ENCODE results near the gene FPGS.
A peak's percentile ranks its signal among the peaks of the same experiment; 100 is the strongest.

The FPGS gene

GRCh38 chr9:127846443-127847177 is 43.9 kb downstream of the FPGS start:
- H2BK12ac ChIP-seq (ENCODE audit: low read length in 2 of 2): peak overlapping the region in 1 of 2 experiments; percentile 21
- no peak overlapping the region for H3K4me2 ChIP-seq (ENCODE audit: low read length, poor library complexity, severe bottlenecking)
- no peak overlapping the region for H3K14ac ChIP-seq (ENCODE audit: low read length in 2 of 2)
- H3K18ac ChIP-seq (ENCODE audit: low read depth in 1 of 2, low read length in 2 of 2): peak overlapping the region; percentile 63 to 84
- peaks cover 19% of the 10 kb centered on the region for H3K4me1 ChIP-seq (ENCODE audit: control insufficient read depth, insufficient read depth, low read depth, low read length)
- peak overlapping the region; percentile 65 for H2BK120ac ChIP-seq (ENCODE audit: low read depth, low read length)
- H3K36me3 ChIP-seq (ENCODE audit: control insufficient read depth in 1 of 2, insufficient read depth in 2 of 2, low read depth in 1 of 2, low read length in 2 of 2): peaks cover 25 to 55% of the 10 kb centered on the region in 2 experiments
- 74% methylated on average over 18 of the region's 18 CpGs for WGBS
- H3K9ac ChIP-seq (ENCODE audit: low read length): peak overlapping the region; percentile 60
- H3K79me1 ChIP-seq (replicated peaks; ENCODE audit: low read length, poor library complexity, severe bottlenecking): peaks cover 24% of the 10 kb centered on the region
- H3K4ac ChIP-seq (ENCODE audit: low read depth in 1 of 2, low read length in 2 of 2): peak overlapping the region; percentile 50 to 52
- peak overlapping the region; percentile 83 for H4K8ac ChIP-seq (ENCODE audit: low read length)
- H3K9me3 ChIP-seq (ENCODE audit: control insufficient read depth, low read length): peaks cover 14% of the 10 kb centered on the region
- peak; percentile 39 for DNase-seq
- H2BK15ac ChIP-seq (ENCODE audit: low read depth, poor library complexity, severe bottlenecking): peak overlapping the region; percentile 84
- no peaks in the 10 kb centered on the region for H3K27me3 ChIP-seq (ENCODE audit: control insufficient read depth in 1 of 2, insufficient read depth in 1 of 2, low read length in 2 of 2)
- H2AK5ac ChIP-seq (ENCODE audit: low read length, severe bottlenecking): peak overlapping the region; percentile 45
- no peak overlapping the region for H2BK5ac ChIP-seq (ENCODE audit: low read depth, low read length, poor library complexity, severe bottlenecking)
- H3K4me3 ChIP-seq (ENCODE audit: insufficient read depth in 1 of 2, low read depth in 1 of 2, low read length in 2 of 2): peak overlapping the region in 1 of 2 experiments; percentile 50
- peak overlapping the region; percentile 20 for H3K27ac ChIP-seq (ENCODE audit: low read length, poor library complexity, severe bottlenecking)
- H2AFZ ChIP-seq (ENCODE audit: low read depth, low read length): no peak overlapping the region
- no peak overlapping the region for H3K23ac ChIP-seq (ENCODE audit: low read length in 2 of 2)
- H4K91ac ChIP-seq (ENCODE audit: low read length): peak overlapping the region; percentile 0

DNA sequence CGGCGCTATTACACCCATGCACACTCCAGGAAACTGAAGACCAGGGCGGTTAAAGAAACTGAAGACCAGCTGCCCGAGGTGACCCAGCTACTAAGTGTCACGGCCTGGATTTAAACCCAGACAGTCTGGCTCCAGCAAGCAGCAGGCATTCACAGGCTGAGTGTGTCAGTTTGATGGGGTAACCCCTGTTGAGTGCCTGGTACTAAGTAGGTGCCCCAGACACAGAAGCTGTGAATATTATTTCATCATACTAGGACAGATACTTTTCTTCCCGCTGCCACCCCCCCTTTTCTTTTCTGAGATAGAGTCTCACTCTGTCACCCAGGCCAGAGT is 44.5 kb downstream of the FPGS start:
- H2BK12ac ChIP-seq (ENCODE audit: low read length in 2 of 2): peak overlapping the region in 1 of 2 experiments; percentile 57
- H3K36me3 ChIP-seq (ENCODE audit: control insufficient read depth in 1 of 2, insufficient read depth in 2 of 2, low read depth in 1 of 2, low read length in 2 of 2): peaks cover 24 to 56% of the 10 kb centered on the region in 2 experiments
- peaks cover 24% of the 10 kb centered on the region for H3K79me1 ChIP-seq (replicated peaks; ENCODE audit: low read length, poor library complexity, severe bottlenecking)
- H3K27me3 ChIP-seq (ENCODE audit: control insufficient read depth in 1 of 2, insufficient read depth in 1 of 2, low read length in 2 of 2): no peaks in the 10 kb centered on the region
- H3K9me3 ChIP-seq (ENCODE audit: control insufficient read depth, low read length): peaks cover 14% of the 10 kb centered on the region
- peak overlapping the region in 1 of 2 experiments; percentile 50 for H3K4me3 ChIP-seq (ENCODE audit: insufficient read depth in 1 of 2, low read depth in 1 of 2, low read length in 2 of 2)
- H2BK5ac ChIP-seq (ENCODE audit: low read depth, low read length, poor library complexity, severe bottlenecking): no peak overlapping the region
- no peak overlapping the region for H4K91ac ChIP-seq (ENCODE audit: low read length)
- no peak overlapping the region for H3K14ac ChIP-seq (ENCODE audit: low read length in 2 of 2)
- peak overlapping the region; percentile 31 for H2BK15ac ChIP-seq (ENCODE audit: low read depth, poor library complexity, severe bottlenecking)
- H3K9ac ChIP-seq (ENCODE audit: low read length): peak overlapping the region; percentile 60
- H3K4me2 ChIP-seq (ENCODE audit: low read length, poor library complexity, severe bottlenecking): no peak overlapping the region
- no peak overlapping the region for H2AFZ ChIP-seq (ENCODE audit: low read depth, low read length)
- H3K18ac ChIP-seq (ENCODE audit: low read depth in 1 of 2, low read length in 2 of 2): peak overlapping the region; percentile 37 to 63
- H2BK120ac ChIP-seq (ENCODE audit: low read depth, low read length): peak overlapping the region; percentile 23
- H2AK5ac ChIP-seq (ENCODE audit: low read length, severe bottlenecking): peak overlapping the region; percentile 45
- WGBS: 54% methylated on average over 6 of the region's 6 CpGs
- peak; percentile 86 for DNase-seq
- no peak overlapping the region for H4K8ac ChIP-seq (ENCODE audit: low read length)
- H3K27ac ChIP-seq (ENCODE audit: low read length, poor library complexity, severe bottlenecking): peak overlapping the region; percentile 9
- peaks cover 19% of the 10 kb centered on the region for H3K4me1 ChIP-seq (ENCODE audit: control insufficient read depth, insufficient read depth, low read depth, low read length)
- H3K4ac ChIP-seq (ENCODE audit: low read depth in 1 of 2, low read length in 2 of 2): peak overlapping the region; percentile 34 to 50
- no peak overlapping the region for H3K23ac ChIP-seq (ENCODE audit: low read length in 2 of 2)

- peak overlapping the region; percentile 7 to 45 for H2BK12ac ChIP-seq (ENCODE audit: low read length in 2 of 2)
- 84% methylated on average over 11 of the region's 12 CpGs for WGBS
Measured at GRCh38 chr9:127847833-127848755, 45.4 kb downstream of the FPGS start.

More at GRCh38 chr9:127847833-127848755, 45.4 kb downstream of the FPGS start:
- no peak overlapping the region for H2BK15ac ChIP-seq (ENCODE audit: low read depth, poor library complexity, severe bottlenecking)
- no peak overlapping the region for H2AFZ ChIP-seq (ENCODE audit: low read depth, low read length)
- H4K8ac ChIP-seq (ENCODE audit: low read length): no peak overlapping the region
- peak overlapping the region; percentile 5 for H4K91ac ChIP-seq (ENCODE audit: low read length)
- H3K4me2 ChIP-seq (ENCODE audit: low read length, poor library complexity, severe bottlenecking): no peak overlapping the region
- no peak overlapping the region for H3K14ac ChIP-seq (ENCODE audit: low read length in 2 of 2)
- no peak overlapping the region for H2BK5ac ChIP-seq (ENCODE audit: low read depth, low read length, poor library complexity, severe bottlenecking)
- peak overlapping the region in 1 of 2 experiments; percentile 50 for H3K4me3 ChIP-seq (ENCODE audit: insufficient read depth in 1 of 2, low read depth in 1 of 2, low read length in 2 of 2)
- H3K79me1 ChIP-seq (replicated peaks; ENCODE audit: low read length, poor library complexity, severe bottlenecking): peaks cover 21% of the 10 kb centered on the region
- H3K27ac ChIP-seq (ENCODE audit: low read length, poor library complexity, severe bottlenecking): no peak overlapping the region
- H3K4ac ChIP-seq (ENCODE audit: low read depth in 1 of 2, low read length in 2 of 2): peak overlapping the region in 1 of 2 experiments; percentile 44
- peaks cover 27% of the 10 kb centered on the region for H3K4me1 ChIP-seq (ENCODE audit: control insufficient read depth, insufficient read depth, low read depth, low read length)
- H3K9ac ChIP-seq (ENCODE audit: low read length): peak overlapping the region; percentile 60
- DNase-seq: no peak
- H2AK5ac ChIP-seq (ENCODE audit: low read length, severe bottlenecking): no peak overlapping the region
- H3K18ac ChIP-seq (ENCODE audit: low read depth in 1 of 2, low read length in 2 of 2): peak overlapping the region in 1 of 2 experiments; percentile 37
- H3K36me3 ChIP-seq (ENCODE audit: control insufficient read depth in 1 of 2, insufficient read depth in 2 of 2, low read depth in 1 of 2, low read length in 2 of 2): peaks cover 18 to 60% of the 10 kb centered on the region in 2 experiments
- H2BK120ac ChIP-seq (ENCODE audit: low read depth, low read length): no peak overlapping the region
- H3K27me3 ChIP-seq (ENCODE audit: control insufficient read depth in 1 of 2, insufficient read depth in 1 of 2, low read length in 2 of 2): no peaks in the 10 kb centered on the region
- H3K23ac ChIP-seq (ENCODE audit: low read length in 2 of 2): no peak overlapping the region
- peaks cover 14% of the 10 kb centered on the region for H3K9me3 ChIP-seq (ENCODE audit: control insufficient read depth, low read length)
